GM19372 (cell line): ENCODE data around the gene NAA10.
"Not testable (repeated sequence)": the region's sequence is repeated elsewhere in the genome, so short reads cannot be mapped to it uniquely, and the experiment has no call there.

Experiments used
- ATAC-seq: cut with Tn5 transposase; IDR thresholded peaks from one replicate; pipeline ENCODE4 v1.9.1; 2021; ENCODE audit warnings: mild to moderate bottlenecking, low read depth, moderate library complexity; ENCODE audit not compliant: unreplicated experiment

Gene NAA10

DNA sequence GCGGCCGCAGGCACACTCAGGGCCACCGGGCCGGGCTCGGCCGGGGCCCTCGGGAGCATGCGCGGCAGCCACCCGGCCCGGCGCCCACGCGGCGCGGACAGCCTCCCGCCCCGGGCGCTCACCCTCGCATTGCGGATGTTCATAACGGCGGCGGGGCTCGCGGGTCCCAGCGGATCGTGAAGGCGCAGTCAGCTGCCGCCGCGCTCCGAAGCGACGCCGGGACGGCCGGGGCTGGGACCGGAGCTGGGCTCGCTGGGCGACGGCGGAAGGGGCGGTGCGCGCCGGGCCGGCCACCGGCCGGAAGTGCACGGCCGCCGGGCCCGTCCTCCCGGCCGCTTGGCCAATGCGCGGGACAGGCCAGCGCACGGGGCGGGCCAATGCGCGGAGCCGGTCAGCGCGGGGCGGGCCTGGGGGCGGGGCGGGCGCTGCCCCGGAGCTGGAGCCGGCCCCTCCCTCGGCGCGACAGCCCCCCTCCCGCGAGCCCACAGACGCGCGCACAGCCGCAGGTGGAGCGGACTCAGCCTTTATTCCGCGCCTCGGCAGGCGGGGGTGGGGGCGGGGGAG lies at the start of gene NAA10:
TSS of gene NAA10 (minus strand) at position 276 of the 564 bp plus-strand sequence. CDS start at position 143, 133 bp downstream.
- ATAC-seq, result peak; percentile 90

DNA sequence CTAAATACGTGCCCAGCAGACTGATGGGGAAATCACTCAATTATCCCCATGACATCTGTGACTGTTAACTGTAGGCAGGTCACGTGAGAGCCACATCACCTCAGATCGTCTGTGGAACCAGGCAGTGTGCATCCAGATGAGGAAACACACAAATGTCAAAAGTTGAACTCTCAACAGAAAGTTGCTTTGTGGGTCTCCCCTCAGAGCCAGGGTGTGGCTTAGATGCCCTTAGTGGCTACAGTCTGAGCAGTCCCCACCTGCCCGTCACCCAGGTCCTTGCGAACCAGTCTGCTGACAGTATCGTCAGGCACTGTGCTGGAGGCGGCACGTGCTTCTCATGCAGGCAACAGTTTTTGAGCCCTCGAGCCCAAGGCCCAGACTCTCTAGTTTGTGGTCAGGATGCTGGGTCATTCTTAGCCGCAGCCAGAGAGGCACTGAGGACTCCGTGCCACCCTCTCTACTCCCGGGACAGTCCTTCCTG lies 48.5 kb upstream of the NAA10 start:
- ATAC-seq, result no peak

DNA sequence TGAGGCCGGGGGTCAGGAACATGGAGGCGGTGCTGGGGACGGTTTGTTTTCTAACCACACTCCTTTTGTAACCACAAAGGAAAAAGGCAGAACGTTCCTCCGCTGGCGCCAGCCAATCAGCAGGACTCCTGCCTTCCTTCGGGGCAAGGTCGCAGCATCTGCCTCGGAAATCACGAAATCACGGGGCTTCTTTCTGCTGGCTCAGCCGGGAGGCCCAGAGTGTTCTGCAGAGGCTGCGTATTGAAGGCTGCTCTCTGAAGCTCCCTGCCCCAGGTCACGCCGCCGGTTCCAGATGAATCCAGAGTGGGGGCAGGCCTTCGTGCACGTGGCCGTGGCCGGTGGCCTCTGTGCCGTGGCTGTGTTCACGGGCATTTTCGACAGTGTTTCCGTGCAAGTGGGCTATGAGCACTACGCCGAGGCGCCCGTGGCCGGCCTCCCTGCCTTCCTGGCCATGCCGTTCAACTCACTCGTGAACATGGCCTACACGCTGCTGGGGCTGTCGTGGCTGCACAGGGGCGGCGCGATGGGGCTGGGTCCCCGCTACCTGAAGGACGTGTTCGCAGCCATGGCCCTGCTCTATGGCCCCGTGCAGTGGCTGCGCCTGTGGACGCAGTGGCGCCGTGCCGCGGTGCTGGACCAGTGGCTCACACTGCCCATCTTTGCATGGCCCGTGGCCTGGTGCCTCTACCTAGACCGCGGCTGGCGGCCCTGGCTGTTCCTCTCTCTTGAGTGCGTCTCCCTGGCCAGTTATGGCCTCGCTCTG lies 47.1 kb upstream of the NAA10 start:
- ATAC-seq, result no peak

DNA sequence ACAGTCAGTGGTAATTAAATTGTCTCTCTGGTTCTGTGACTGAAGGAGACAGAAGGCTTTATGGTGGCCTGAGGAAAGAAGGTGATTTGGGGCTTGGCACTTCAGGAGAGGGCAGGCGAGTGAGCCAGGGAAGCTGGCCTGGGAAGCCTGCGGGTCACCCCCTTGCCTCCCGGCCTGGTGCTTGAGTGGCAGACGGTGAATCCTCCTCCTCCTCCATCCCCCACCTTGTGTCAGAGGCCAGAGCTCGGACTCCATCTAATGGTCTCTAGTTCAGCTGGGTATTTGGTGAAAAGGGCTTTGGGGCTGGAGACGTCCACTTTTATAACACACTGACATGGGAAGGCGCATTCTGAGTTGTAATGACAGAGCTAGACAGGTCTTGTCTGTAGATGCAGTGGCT lies 46.4 kb upstream of the NAA10 start:
- no peak for ATAC-seq

DNA sequence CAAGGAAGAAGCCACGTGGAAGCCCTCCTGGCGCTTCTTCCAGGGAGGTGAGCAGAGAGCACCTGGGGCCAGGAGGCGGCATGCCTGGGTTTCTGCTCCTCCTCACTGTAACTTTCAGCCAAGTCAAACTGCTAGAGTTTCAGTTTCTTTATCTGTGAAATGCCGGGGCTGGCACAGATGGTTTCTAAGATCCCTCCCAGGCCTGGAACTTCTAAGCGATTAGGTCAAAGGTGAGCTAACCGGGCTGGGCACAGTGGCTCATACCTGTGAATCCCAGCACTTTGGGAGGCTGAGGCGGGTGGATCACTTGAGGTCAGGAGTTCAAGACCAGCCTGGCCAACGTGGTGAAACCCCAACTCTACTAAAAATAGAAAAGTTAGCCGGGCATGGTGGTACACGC lies 45.6 kb upstream of the NAA10 start:
- not testable (repeated sequence) for ATAC-seq

DNA sequence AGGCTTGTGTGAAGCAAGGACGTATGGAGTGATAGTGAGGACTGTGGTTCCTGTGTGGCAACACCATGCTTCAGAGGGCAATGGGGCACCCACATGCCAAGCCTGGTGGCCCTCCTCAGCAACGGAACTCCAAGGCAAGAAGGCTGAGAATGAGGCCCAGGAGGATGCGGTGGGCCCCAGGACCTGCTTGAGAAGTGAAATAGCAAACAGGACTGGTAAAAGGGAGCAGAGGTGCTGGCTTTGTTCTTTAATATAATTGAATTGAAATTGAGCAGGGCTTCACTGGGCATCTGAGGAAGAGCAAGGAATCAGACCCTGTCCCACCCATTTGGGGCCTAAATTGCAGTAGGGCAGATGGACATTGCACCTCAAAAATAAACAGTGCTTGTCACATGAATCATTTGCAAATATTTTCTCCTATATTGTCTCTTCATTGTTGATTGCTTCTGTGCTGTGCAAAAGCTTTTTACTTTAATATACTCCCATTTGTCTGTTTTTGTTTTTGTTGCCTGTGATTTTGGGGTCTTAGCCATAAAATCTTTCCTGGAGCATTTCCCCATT lies 40.0 kb upstream of the NAA10 start:
- no peak for ATAC-seq

DNA sequence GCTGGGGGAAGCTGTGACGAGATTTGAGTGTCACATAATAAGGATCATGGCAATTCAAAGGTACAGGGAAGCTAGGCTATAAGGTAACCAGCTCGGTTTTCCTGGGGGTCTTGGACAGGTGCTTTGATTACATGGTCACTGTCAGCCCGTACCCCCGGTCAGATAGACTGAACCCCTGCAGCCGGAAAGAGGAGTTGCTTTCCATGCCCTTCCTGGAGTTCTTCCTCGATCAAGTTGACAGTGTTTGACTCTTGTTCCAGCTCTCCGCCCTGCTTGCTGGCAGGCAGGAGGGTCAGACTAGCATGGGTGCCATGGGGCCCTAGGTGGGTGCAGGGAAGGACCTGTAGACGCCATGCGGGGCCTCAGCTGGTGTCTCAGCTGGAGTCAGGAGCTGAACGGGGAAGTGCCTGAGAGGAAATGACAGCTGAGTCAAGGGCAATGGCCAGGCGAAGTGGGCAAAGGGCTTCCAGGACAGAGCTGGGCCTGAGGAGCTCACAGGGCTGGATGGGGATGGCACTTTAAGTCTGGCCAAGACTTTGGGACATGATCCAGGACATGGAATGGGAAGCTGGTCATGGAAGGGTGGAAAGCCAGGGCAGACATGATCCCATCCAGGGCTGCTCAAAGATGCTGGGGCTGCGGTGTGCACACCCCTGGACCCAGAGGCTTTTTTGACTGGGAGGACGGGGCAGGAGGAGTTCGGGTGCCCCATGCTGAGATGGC lies 39.3 kb upstream of the NAA10 start:
- ATAC-seq, result no peak

DNA sequence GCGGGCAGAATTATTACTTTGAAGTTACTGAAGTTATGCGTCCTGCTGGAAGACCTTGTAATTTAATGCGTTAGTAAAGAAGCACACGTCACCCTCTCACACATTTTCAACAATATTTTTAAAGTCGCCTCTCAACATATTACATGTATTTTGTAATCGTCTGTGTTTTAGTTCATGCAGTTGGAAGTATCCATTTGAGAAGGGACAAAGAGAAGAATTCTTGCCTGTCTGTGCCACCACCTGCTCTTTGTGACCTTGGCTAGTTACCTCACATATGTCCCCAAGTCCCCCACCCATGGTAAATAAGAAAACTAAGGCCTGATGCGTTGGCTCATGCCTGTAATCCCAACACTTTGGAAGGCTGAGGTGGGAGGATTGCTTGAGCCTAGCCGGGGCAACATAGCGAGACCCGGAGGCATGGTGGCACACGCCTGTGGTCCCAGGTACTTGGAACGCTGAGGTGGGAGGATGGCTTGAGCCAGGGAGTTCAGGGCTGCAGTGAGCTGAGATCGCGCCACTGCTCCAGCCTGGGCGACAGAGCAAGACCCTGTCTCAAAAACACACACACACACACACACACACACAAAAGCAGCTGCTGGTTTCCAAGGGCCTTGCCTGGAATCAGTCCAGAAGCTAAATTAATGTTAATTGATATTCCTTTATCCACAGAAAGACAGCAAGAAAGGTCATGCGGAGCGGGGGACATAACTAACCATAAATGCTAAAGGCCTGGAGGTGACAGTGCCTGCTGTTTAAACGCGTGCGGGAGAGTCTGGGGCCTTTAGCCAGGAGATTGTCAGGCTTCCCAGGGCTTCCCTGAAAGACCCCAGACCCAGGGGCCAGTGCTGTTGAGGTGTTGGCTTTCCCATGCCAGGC lies 38.5 kb upstream of the NAA10 start:
- no peak for ATAC-seq

DNA sequence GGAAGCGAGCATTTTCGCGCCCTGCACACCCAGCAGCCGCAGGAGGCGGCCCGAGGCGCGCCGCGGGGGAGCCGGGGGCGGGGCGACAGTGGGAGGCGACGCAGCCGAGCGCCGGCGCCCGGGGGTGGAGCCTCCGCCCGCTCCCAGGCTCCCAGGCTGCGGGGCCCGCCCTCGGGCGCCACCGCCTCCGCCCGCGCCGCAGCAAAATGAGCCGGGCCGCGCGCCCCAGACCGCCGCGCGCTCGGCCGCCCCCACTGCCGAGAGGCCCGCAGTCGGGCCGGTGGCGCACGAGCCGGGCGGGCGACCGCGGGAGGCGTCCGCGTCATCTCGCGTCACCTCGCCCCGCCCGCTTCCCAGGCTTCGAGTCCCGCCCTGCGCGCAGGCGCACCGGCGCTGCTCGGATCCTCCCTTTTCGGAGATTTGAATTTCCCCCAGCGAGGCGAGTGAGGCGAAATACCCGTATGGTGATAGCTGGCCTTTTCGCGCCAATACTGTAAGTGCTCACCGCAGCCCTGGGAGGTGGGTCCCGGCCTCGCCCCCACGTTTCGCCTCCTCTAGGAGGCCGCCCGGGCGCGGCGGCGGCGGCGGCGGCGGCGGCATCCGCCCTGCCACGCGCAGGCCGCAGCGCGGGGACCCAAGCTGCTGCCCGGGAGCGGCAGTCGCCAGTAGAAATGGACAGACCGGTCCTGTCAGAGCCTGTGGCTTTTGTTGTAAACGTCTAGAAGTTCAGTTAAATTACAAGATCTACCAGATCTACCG lies 37.7 kb upstream of the NAA10 start, which contains the start of gene TMEM187:
TSS of gene TMEM187 (plus strand) at position 387 of the 759 bp plus-strand sequence. CDS start 9,309 bp downstream, outside the sequence.
- peak; percentile 45 for ATAC-seq

DNA sequence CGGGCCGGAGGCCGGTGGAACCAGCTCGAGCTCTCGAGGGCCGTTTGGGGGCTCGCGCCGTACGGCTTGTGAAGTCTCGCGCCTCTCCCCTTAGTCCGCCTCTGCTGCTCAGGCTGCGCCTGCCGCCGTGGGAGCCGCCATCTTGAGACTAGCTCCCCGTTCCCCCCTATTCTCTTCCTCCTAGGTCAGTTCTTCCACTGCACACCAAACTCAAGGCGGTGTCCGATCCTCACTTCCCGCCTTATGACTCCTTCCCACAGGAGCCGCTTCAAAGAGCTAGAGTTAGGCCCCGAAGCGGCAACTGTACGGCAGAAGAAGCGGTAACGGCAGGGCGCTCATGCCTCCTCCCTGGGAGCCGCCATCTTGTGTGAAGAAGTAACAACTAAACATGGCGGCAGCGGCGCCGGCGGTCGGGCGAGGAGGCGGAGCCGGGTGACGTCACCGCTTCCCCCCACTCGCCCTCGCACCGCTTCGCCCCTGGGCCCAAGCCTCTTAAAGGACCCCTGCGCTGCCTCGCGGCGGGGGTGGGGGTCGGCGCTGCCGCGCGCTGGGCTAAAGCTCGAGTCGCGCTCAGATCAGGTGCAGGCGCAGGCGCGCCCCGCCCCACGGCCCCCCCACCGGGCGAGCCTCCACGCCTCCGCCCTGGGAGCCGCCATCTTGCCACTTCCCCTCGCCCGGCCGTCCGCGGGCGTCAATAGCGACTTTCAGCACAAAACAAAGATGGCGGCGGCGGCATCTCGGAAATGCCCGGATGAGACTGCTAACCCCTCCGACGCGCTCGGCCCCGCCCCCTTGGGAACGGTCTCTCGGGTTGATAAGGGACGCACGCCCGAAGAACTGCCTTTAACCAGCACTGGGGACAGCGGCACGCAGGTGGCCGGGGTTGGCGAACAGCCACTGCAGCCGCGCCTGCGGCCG lies 36.9 kb upstream of the NAA10 start, which contains the start of gene HCFC1:
TSS of gene HCFC1 (minus strand) at position 369 of the 918 bp plus-strand sequence. CDS start 978 bp downstream, outside the sequence.
- peak; percentile 35 for ATAC-seq

DNA sequence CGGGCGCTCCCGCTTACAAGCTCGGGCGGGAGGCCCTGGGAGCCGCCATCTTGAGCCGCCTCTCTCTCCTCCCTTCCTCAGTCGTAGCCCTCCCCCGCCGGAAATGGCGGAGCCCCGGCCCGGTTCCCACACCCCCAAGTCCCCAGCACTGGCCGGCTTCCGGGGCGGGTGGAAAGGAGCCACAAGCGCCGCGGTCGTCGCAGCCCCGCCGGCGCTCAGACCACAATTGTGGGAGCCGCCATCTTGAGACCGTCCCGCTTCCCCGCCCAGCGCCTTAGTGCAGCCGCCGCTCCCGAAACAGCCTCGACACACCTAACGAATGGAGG lies 36.2 kb upstream of the NAA10 start:
- ATAC-seq, result peak; percentile 30

DNA sequence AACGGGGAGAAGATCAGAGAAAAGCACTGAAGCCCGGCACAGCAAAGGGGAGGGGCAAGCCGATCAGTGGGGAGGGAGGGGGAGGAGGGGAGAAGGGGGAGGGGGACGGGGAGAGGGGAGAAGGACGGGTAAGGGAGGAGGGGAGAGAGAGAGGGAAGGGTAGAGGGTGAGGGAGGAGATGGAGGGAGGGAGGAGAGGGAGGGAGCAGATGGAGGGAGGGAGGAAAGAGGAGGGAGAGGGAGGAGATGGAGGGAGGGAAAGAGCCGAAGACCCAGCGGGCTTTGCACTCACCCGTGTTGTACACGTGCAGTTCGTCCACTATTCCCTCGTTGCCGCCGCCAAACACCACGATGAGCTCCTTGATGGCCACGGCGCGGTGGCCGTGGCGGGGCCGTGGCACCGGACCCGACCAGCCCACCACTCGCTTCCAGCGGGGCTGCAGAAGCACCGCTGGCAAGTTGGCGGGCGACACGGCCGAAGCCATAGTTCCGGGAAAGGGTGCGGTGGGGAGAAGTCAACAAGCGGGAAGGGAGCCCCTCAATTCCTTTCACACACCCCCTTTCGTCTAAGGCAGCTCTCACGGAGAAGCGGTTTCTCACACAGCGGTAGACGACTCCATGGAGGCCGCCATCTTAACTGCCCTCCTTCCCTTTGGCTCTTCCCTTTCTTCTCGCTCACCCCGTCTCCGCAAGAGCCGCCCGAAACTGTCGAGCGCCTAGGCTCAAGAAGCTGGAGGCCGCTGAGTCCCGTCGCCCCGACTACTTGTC lies 35.7 kb upstream of the NAA10 start:
- no peak for ATAC-seq

DNA sequence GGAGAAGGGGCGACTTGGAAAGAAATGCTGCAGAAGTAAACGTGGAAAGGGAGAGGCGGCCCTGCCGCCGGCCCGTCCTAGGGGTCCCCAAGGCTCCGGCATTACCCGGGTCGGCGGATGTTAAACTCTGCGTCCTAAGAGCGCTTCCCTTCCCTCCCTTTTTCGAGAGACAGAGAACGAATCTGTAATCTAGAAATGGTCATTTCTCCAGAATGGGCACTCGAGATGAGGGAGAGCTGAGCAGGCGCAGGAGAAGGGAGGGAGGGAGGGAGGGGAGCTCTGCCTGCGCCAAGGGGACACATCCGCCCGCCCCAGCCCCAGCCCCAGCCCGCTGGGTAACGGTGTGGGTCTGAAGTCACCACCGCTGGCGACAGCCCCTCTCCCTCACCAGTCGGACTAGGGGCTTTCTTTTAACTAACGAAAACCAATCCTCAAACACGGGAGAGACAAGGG lies 35.1 kb upstream of the NAA10 start:
- no peak for ATAC-seq

DNA sequence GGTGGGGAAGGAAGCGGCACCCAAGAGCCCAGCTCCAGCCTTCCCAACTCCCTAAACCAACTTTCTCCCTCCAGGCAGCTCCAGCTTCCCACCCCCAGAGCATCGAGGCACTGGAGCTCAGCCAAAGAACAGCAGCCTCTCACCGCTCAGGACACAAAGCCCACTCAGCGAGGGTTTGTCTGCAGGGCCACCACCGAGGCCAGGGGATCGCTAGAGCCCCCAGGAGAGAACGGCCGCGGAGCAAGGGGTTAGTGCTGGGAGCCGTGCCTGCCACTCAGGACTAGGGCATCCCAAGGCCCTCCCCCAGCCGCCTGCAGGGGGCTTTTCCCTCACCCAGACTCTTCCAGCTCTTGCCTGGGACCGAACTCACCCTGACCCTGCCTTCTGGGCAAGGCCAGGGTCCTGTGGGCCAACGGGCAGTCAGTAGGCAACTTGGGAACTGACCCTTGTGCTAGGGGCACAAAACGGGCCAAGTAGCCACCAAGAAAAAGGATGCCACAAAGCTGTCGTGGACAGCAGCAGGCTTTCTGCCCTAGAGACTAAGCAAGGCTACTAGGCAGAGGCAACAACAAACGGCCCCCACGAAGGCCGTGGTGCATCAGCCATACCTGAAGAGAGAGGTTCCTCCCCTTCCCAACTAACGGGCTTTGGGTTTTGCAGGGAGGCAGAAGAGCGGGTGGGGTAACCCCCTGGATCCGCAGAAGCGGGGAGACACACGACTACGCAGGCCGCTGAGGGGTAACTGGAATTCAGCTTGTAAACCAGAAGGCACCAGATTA lies 34.5 kb upstream of the NAA10 start:
- ATAC-seq, result no peak

DNA sequence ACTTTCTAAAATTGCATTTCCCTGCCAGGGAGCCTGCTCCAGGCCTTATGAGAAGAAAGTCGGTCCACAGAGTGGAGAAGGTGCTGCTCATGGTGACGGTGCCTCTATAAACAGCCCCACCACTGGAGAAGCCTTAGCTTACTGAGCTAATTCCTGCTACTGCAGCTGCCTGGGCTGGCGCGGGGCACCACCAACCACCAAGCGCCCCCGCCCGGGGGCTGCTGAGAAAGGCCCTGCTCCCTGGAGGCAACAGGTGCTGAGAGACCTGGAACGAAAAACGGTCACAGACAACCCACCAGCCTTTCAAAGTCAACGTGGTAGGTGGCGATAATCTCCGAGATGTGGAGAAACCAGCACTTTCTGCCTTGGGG lies 33.9 kb upstream of the NAA10 start:
- ATAC-seq, result no peak

DNA sequence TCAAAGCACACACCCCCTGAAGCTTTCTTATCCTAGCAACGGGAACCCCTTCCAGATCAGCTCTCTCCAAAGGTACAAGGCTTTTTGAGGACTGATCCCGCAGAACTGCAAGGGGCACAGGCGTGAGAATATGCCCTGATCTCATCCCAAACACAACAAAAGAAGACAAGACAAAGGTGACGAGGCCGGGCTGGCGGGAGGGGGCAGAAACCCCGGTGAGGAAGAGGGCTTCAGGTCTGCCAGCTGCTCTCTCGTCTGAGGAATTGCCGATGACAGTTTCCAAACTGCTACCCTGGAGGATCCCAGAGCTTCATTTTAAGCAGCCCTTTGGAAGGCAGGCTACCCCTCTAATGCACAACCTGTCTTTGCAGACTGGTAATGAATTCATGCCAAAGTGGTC lies 33.4 kb upstream of the NAA10 start:
- no peak for ATAC-seq
